Left ventricle myocardium inferior (tissue), 1 donor: ENCODE data around the gene DNASE1L2. TPM values are rescaled to one million over a fixed set of nuclear protein-coding genes. Genes with fewer than 3 reads are reported as not detected.

ENCODE experiments used
- DNase-seq: peaks from one replicate; pipeline ENCODE4 v3.0.0-alpha.2; 2020
- H3K27ac ChIP-seq: fragments of 200-600 bp; replicated peaks from 2 replicates; pipeline ENCODE4 v1.8.0; 2021
- H3K27me3 ChIP-seq: fragments of 200-600 bp; 2 replicates; pipeline ENCODE4 v1.8.0; 2021; ENCODE audit warnings: low read depth
- H3K36me3 ChIP-seq: fragments of 200-600 bp; 2 replicates; pipeline ENCODE4 v1.8.0; 2021
- H3K4me1 ChIP-seq: fragments of 200-600 bp; 2 replicates; pipeline ENCODE4 v1.8.0; 2021
- H3K4me3 ChIP-seq: fragments of 200-600 bp; 2 replicates; pipeline ENCODE4 v1.8.0; 2021; ENCODE audit warnings: mild to moderate bottlenecking, moderate library complexity
- H3K9me3 ChIP-seq: fragments of 200-600 bp; replicated peaks from 2 replicates; pipeline ENCODE4 v1.8.0; 2021
- intact Hi-C: fragments of 100-400 bp; cut with micrococcal nuclease; formaldehyde crosslinking; loops from one replicate; pipeline ENCODE4 v1.11.0; 2022
- total RNA-seq: library from RNA; stranded (reverse); fragmentation: NEBNext Ultra II Directional; extraction: Animal tissue kit (Norgen Biotek cat#: 25700); gene quantifications from one replicate; pipeline ENCODE4 v1.2.1, GENCODE V29; 2021
- TF ChIP-seq, protein P1 (sequence below): fragments of 200-600 bp; IDR thresholded peaks from 2 replicates; pipeline ENCODE4 v1.8.0; 2021; ENCODE audit warnings: antibody characterized with exemption, mild to moderate bottlenecking, borderline replicate concordance
- donor health status: DM: no; HTN: yes; CAD: no; lungs with severe emphysema.

The DNASE1L2 gene
- total RNA-seq, 1 donor from 2014 or later: 0.47 TPM

DNA sequence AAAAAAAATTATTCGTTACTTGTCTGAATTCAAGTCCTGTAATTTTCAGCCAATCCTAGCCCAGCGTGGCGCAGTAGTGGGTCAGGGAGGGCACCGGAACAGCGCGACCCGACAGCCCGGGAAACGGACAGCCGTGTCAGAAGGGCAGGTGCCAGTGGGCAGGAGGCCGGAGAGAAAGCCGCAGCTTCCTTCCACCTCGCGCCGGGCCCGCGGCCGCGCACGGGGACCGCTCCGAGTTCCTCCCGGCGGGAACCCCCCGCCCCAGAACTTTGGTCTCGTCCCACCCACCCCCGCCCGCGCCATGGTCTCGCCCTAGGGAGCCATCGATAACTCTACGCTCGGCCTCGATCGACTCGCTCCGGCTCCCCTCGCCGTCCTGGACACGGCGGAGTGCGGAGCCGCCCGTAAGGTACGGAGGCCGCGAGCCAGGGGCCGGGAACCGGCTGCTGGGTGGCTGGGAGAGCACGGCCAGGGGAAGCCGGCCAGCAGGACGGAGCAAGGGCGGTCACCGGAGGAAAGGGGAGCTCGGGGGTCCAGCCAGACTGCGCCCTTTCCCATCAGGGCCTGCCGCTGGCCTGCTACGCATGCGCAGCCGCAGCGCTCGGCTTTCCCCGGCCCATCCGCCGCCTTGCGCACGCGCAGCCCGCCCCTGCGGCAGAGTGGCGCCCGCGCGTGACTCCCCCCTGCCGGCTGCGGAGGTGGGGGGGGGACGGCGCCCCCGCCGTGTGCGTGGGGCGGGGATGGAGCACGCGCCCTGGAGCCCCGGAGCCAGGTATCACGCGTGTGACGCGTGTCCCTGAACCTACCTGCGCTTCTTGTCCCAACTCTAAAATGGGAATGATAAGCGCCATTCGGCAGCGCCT is 30.9 kb upstream of the DNASE1L2 start, which contains the start of gene MLST8:
MLST8 (plus strand) TSS at position 351 of the 863 bp plus-strand sequence. CDS start 632 bp downstream, outside the sequence.
- no peaks in the 10 kb centered on the region for H3K9me3 ChIP-seq
- peaks cover 31% of the 10 kb centered on the region for H3K4me1 ChIP-seq
- intact Hi-C loops: no loop called here
- peak within 1 kb of the TSS; percentile 86 for H3K4me3 ChIP-seq
- no peaks in the 10 kb centered on the region for H3K27me3 ChIP-seq
- peaks cover 33% of the 10 kb centered on the region for H3K36me3 ChIP-seq
- H3K27ac ChIP-seq: peak within 1 kb of the TSS; percentile 100
- TF ChIP-seq, protein P1, sequence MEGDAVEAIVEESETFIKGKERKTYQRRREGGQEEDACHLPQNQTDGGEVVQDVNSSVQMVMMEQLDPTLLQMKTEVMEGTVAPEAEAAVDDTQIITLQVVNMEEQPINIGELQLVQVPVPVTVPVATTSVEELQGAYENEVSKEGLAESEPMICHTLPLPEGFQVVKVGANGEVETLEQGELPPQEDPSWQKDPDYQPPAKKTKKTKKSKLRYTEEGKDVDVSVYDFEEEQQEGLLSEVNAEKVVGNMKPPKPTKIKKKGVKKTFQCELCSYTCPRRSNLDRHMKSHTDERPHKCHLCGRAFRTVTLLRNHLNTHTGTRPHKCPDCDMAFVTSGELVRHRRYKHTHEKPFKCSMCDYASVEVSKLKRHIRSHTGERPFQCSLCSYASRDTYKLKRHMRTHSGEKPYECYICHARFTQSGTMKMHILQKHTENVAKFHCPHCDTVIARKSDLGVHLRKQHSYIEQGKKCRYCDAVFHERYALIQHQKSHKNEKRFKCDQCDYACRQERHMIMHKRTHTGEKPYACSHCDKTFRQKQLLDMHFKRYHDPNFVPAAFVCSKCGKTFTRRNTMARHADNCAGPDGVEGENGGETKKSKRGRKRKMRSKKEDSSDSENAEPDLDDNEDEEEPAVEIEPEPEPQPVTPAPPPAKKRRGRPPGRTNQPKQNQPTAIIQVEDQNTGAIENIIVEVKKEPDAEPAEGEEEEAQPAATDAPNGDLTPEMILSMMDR: peak; percentile 28
- peak; percentile 88 for DNase-seq

DNA sequence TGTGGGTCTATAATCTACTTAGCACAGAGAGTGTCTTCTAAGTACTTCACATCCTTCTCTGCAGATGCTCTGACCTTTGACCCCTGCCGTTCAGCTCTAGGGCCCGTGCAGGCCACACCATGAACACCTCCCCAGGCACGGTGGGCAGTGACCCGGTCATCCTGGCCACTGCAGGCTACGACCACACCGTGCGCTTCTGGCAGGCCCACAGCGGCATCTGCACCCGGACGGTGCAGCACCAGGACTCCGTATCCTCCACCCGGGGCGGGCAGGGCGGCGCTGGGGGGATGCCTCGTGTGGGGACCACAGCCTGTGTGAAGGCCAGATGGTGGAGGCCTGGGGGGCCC is 30.3 kb upstream of the DNASE1L2 start:
- no peaks in the 10 kb centered on the region for H3K27me3 ChIP-seq
- TF ChIP-seq, protein P1: no peak
- H3K36me3 ChIP-seq: peaks cover 33% of the 10 kb centered on the region
- H3K27ac ChIP-seq: peak overlapping the region; percentile 100
- DNase-seq: no peak
- intact Hi-C loops: no loop called here
- H3K4me1 ChIP-seq: peaks cover 36% of the 10 kb centered on the region
- peak overlapping the region; percentile 86 for H3K4me3 ChIP-seq
- no peaks in the 10 kb centered on the region for H3K9me3 ChIP-seq

GRCh38 chr16:2206420-2206779 is 29.8 kb upstream of the DNASE1L2 start:
- Histone ChIP-seq H3K9me3 (no peaks in the 10 kb centered on the region), H3K4me1 (peaks cover 41% of the 10 kb centered on the region), H3K4me3 (peak overlapping the region; percentile 86), H3K27me3 (no peaks in the 10 kb centered on the region), H3K36me3 (peaks cover 33% of the 10 kb centered on the region), H3K27ac (peak overlapping the region; percentile 100)
- no peak for DNase-seq
- intact Hi-C loops: no loop called here
- TF ChIP-seq, protein P1: no peak

- intact Hi-C loops: no loop called here
- DNase-seq: no peak
- Histone ChIP-seq H3K27ac (peak overlapping the region; percentile 100), H3K4me1 (peaks cover 46% of the 10 kb centered on the region), H3K9me3 (no peaks in the 10 kb centered on the region), H3K4me3 (peak overlapping the region; percentile 86), H3K36me3 (peaks cover 33% of the 10 kb centered on the region), H3K27me3 (no peaks in the 10 kb centered on the region)
- TF ChIP-seq, protein P1: no peak
Observed at GRCh38 chr16:2206780-2207433, 29.3 kb upstream of the DNASE1L2 start.

GRCh38 chr16:2207872-2208271 is 28.4 kb upstream of the DNASE1L2 start:
- intact Hi-C loops: no loop called here
- no peak overlapping the region for H3K27ac ChIP-seq
- DNase-seq: no peak

More at GRCh38 chr16:2207872-2208271, 28.4 kb upstream of the DNASE1L2 start:
- TF ChIP-seq, protein P1: no peak
- Histone ChIP-seq H3K36me3 (peaks cover 33% of the 10 kb centered on the region), H3K9me3 (no peaks in the 10 kb centered on the region), H3K4me1 (peaks cover 55% of the 10 kb centered on the region), H3K4me3 (no peak overlapping the region), H3K27me3 (no peaks in the 10 kb centered on the region)
